DOHH2 (cell line): ENCODE measurements around the gene C16orf78.

Source experiments
- EZH2phosphoT487 ChIP-seq: fragments of 200-600 bp; sonication (generic); IDR thresholded peaks from 2 replicates; pipeline ENCODE4 v1.6.1; 2017; ENCODE audit warnings: borderline replicate concordance, mild to moderate bottlenecking, antibody characterized with exemption, low read length, moderate library complexity, mixed read lengths
- TF ChIP-seq, protein P1 (sequence below): fragments of 200-600 bp; sonication (generic); IDR thresholded peaks from one replicate; pipeline ENCODE4 v1.5.1; 2014; ENCODE audit warnings: antibody characterized with exemption, mild to moderate bottlenecking, low read depth, low read length; ENCODE audit not compliant: poor library complexity, severe bottlenecking

DNA sequence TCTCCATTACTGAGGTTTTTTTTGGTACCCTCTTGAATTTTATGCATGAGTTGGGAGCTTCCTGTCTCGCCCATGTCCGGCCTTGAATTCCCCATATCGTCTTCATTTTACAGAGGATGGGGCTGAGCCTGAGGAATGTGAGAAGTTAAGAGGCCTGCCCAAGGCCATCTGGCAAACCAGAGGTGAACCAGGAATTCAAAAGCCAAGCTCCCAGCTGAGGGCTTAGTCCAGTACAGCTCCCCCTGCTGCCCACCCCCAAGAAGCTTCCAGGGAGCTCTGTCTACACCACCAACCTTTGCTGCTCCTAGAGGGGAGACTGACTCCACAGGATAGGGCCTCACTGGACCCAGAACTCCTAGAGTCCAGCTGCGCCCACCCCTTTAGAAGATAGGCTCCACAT is 20.7 kb upstream of the C16orf78 start:
- TF ChIP-seq, protein P1, sequence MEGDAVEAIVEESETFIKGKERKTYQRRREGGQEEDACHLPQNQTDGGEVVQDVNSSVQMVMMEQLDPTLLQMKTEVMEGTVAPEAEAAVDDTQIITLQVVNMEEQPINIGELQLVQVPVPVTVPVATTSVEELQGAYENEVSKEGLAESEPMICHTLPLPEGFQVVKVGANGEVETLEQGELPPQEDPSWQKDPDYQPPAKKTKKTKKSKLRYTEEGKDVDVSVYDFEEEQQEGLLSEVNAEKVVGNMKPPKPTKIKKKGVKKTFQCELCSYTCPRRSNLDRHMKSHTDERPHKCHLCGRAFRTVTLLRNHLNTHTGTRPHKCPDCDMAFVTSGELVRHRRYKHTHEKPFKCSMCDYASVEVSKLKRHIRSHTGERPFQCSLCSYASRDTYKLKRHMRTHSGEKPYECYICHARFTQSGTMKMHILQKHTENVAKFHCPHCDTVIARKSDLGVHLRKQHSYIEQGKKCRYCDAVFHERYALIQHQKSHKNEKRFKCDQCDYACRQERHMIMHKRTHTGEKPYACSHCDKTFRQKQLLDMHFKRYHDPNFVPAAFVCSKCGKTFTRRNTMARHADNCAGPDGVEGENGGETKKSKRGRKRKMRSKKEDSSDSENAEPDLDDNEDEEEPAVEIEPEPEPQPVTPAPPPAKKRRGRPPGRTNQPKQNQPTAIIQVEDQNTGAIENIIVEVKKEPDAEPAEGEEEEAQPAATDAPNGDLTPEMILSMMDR: peak; percentile 55
- TF ChIP-seq EZH2phosphoT487: no peak
